Putamen (tissue), 1 donor: Measurements from ENCODE around the gene ALOX5.

Experiments
- DNase-seq: peaks from one replicate; pipeline ENCODE4 v3.0.0-alpha.2; 2016; ENCODE audit warnings: low spot score

ALOX5 gene

DNA sequence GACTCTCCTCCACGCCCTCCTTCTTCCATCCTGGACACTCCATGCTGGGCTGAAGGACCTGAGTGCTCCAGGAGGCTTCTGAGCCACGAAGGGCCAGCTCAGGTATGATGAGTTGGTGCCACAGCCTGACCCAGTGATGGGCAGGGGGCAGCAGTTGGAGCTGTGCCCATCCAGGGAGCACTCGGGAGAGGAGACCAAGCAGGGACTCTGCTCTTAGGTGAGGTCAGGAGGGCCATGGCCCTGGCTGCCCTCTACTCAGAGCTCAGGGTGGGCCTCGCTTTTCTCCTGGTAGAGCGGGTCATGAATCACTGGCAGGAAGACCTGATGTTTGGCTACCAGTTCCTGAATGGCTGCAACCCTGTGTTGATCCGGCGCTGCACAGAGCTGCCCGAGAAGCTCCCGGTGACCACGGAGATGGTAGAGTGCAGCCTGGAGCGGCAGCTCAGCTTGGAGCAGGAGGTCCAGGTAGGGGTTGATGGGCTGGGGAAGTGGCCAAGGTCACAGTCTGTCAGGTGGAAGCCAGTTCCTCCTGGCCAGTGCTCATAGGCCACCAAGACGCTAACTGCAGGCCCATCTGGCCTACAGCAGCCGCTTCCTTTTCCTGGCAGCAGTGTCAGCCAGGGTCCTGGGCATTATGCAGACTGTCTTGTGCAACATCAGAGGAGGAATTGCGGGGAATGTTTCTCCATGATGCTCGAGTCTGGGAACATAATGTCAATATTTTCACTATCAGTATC is 50.8 kb downstream of the ALOX5 start:
- DNase-seq = no peak

DNA sequence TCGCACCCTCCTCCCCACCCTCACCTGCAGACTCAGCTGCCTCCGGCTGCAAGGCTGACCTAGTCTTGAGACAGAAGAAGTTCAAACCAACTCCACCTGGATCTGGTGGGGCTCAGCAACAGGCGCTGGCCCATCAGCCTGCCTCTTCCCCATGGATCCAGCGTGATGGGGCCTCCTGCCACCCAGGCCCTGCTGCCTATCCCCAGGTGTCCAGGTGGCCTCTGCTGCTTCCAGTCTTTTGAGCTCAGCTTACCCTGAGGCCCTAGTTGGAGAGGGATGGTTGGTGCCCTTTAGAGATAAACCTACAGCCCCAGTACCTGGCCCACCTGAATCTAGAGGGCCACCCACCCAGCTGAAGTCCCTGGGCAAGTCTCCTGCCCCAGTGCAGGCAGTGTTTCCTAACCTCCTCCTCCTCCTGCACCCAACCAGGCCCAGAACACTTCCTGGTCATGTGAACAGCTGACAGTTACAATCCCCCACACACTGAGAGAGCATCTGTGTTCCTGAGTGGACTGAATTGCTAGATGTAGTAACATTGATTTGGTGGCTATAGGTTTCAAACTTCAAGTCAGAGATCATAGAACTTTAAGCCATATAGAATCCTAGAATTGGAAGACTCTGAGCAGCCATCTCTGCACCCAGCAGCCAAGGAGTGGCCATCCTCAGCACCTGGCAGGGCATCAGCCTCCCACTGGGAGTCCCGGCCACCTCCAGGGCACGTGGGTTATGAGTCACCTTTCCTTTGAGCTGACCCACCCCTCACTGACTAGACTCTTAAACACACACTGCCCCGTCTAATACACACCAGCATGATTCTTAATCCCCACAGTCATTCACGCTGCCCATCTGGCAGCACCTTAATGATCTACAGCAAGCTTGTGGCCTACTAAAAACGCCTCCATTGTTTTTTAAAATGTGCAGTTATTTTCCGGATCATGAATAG is 51.9 kb downstream of the ALOX5 start:
- DNase-seq = no peak

DNA sequence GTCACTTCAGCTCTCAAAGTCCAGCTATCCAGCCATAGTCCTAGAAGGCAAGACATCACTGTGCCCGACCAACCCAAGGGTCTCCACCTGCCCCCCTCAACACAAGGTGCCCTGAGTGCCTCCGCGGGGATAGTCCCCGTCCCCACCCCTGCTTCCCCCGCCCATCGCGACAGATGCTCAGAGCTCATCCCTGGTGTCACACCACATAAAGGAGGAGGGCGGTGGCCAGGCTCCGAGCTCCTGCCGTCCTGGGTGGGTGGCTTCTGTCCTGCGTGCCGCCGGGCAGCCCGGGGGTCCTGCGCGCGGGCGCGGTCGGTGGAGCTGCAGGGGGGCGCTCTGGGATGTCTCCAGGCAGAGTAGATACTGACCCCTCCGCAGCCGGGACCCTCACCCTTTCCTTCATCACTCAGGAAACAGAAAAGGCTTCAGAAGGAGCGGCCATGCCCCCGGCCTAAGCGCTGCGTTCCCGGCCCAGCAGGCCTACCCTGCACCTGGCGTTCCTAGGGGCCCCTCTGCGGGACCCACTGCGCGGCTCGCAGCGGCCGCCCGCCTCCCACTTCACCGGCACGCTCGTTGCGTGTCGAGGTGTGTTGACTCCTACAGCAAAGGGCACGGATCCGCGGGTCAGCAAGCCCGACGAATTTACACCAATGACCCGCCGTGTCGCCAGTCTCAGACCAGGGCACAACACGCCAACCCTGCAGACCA is 53.4 kb downstream of the ALOX5 start:
- DNase-seq = no peak

DNA sequence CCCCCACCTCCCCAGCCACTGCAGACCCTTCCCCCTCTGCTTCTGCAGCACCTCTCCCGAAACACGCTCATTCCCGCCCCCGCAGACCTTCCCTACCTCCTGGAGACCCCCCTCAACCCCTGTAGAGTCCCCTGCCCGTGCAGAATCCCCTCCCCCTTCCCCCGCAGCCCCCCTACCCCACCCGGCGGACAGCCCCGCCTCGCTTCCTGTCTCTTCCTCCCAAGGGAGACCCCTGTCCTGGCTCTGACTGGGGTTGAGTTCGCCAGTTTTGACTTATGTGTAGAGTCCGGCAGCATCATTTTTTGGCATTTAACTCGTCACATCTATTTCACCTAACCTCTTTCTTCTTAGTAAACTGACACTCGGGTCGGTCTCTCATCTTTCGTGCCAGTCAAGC is 54.0 kb downstream of the ALOX5 start:
- no peak for DNase-seq

DNA sequence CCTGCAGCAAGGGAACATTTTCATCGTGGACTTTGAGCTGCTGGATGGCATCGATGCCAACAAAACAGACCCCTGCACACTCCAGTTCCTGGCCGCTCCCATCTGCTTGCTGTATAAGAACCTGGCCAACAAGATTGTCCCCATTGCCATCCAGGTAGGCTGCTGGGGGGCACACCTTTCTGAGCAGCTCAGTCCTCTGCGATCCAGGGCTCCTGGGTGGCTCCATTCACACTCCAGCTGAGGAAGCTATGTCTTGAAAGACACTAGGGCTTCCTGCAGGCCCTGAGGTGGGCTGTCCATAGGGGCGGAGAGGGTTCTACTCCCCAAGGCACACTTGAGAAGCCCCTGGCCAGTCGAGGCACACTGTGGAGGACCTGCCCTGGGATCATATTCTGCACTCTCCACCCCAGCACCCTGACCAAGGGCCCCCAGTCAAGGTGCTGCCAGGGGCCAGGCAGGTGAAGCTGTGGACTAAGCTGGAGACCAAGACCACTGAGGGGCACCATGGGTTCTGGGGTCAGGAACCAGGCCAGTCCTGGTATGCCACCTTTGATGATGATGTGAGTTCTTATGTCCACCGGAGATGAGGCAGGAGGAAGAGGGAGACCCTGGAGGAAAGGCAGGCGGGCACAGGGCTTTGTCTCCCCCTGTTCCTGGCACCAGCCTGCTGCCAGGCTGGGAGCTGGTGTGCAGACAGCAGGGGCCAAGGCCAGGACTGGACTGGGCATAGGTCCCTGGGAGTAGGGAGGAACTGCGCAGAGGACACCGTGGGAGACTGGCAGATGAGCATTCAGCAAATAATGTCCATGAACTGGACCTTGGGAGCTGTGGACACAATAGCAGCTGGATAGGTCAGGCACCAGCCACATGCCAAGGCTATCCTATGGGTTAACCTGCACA is 54.8 kb downstream of the ALOX5 start:
- no peak for DNase-seq

GRCh38 chr10:45429790-45430189 is 55.8 kb downstream of the ALOX5 start:
- DNase-seq = no peak

GRCh38 chr10:45432113-45432512 is 58.1 kb downstream of the ALOX5 start:
- no peak for DNase-seq

GRCh38 chr10:45432700-45433472 is 58.9 kb downstream of the ALOX5 start:
- no peak for DNase-seq

DNA sequence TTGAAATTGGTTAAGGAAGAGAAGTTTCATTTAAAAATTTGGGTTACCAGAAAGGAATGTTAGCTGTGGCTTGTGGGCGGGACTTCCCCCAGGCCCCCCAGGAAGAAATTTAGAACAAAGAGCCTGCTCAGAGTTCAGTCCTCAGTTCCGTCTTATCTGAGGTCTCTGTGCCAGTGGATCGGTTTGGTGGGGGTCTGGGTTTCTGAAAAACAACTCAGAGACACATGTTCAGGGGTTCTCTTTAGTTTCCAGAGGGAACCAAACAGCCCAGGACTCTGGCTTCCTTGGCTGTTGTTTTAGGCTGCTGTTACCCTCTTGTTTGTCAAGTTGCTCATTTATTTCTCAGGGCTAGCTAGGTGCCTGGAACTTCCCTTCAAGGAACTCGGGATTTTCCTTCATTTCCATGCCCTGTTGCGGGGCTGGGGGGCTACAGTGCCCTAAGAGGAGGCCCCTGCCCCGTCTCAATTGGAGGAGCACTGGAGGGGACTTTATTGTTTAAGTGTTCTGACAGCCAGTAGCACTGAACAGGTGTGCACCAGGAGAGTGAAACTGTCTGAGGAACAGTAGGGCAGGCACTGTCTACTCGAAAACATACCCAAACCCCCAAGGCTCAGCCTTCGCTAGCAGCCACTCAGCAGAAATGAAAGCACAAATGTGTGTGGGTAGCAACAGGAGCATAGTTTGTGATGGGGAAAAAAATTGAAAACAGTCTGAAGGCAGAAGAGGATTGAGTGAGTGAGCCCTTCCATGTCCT is 59.9 kb downstream of the ALOX5 start:
- DNase-seq = no peak

- DNase-seq = no peak
These were observed 63.8 kb downstream of the ALOX5 start for GRCh38 chr10:45437587-45438465.

- no peak for DNase-seq
These were observed 64.6 kb downstream of the ALOX5 start for GRCh38 chr10:45438466-45439090.

DNA sequence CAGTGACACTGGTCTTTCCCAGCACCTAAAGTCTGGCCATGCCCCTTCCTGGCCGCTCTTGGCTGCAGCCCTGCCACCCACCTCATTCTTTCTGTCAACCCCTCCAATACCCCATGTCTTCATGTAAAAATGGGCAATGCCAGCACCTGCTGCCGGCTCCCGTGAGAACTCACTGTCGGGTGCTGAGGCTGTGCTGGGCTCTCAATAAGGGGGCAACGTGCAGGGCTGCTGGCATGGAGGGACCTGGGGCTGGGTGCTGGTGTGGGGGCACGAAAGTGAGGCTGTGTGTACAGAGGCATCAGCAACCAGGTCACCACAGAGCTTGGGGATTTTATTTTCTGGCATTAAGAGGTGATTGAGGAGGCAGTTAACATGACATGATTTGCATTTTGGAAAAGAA is 65.3 kb downstream of the ALOX5 start:
- DNase-seq = no peak

DNA sequence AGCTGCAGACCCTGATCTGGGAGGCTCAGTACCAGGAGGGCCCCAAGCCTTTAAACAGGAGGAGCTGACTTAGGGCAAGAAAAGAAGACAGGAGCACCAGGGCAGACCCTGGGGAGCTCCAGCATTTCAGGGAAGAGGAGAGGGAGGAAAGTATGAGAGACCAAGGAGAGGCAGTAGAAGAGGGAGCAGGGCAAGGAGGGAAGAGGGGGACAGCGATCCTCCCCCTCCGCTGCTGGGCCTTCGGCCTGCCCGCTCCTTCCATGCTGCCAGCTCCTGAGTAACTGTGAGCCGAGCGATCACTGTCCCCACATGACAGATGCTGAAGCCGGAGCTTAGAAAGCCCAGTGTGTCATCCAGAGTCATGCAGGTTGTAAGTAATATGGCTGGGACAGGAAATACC is 65.9 kb downstream of the ALOX5 start:
- DNase-seq = no peak

GRCh38 chr10:45440511-45441062 is 66.6 kb downstream of the ALOX5 start:
- DNase-seq = no peak

DNA sequence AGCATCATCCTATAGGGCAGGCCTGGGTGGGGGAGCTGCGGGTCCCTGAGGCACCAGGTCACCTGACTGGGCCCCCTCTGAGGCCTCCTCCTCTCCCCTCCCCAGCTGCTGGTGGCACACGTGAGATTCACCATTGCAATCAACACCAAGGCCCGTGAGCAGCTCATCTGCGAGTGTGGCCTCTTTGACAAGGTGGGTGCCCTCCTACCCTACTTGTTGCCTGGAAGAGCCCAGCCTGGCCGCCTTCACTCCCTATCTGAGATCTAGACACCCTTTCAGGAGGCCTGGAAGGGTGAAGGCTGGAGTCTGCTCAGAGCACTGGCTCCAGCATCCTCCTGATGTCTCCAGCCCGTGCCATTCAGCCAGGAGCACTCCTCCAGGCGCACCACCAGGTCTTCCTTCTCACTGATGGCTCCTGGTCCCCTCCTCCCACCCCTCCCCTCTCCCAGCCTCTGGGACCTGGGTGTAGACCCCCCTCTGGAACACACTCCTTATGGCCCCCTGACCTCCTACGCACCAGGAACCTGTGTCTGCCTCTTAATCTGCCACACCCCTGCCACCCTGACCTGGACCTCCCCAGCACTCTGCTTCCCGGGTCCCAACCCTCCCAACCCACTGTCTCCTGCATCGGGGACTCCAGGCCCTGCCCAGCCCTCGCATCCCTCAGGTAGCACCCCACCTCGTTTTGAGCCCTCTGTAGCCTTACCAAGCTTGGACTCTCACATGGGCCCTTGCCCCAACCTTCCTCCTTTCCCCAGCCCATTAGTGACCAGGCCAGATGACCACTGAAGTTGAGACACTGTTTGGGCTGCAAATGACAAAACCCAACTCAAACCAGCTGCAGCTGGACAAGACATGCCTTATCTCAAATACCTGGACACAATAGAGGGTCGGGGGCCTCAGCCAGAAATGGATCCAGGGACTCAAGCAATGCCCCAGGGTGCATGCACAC is 67.5 kb downstream of the ALOX5 start:
- DNase-seq = no peak

GRCh38 chr10:45442251-45442650 is 68.2 kb downstream of the ALOX5 start:
- DNase-seq = no peak

- DNase-seq = no peak
These were observed 68.6 kb downstream of the ALOX5 start for GRCh38 chr10:45442662-45443061.
